Calu3 (cell line): ENCODE measurements around the gene MYO1H. TPM values are rescaled to one million over a fixed set of nuclear protein-coding genes. Genes with fewer than 3 reads are reported as not detected.
A peak's percentile ranks its signal among the peaks of the same experiment; 100 is the strongest.
"Not testable (repeated sequence)": the region's sequence is repeated elsewhere in the genome, so short reads cannot be mapped to it uniquely, and the experiment has no call there.

Experiments
- BruUV-seq: library from RNA; stranded (reverse); fragments of 400-500 nt; replicated peaks from 2 replicates; lab custom pipeline; 2021; lab: Mats Ljungman, UMichigan
- CTCF ChIA-PET: fragments of 300-600 bp; sonication (Branson Sonifier 250); formaldehyde crosslinking; loops from one replicate; lab custom pipeline; 2022; ENCODE audit warnings: antibody characterized with exemption; lab: Charles Lee
- DNase-seq: peaks from one replicate; pipeline ENCODE4 v3.0.0; 2022
- H3K27ac Mint-ChIP-seq: one replicate; pipeline ENCODE4 v1.8.0; 2022; ENCODE audit warnings: mixed read lengths; ENCODE audit not compliant: unreplicated experiment
- H3K27me3 Mint-ChIP-seq: one replicate; pipeline ENCODE4 v1.8.0; 2022; ENCODE audit warnings: mixed read lengths; ENCODE audit not compliant: unreplicated experiment
- H3K36me3 Mint-ChIP-seq: one replicate; pipeline ENCODE4 v1.8.0; 2022; ENCODE audit warnings: mild to moderate bottlenecking, moderate library complexity, mixed read lengths; ENCODE audit not compliant: insufficient read depth, unreplicated experiment
- H3K4me1 Mint-ChIP-seq: one replicate; pipeline ENCODE4 v1.8.0; 2022; ENCODE audit warnings: mild to moderate bottlenecking, low read depth, mixed read lengths; ENCODE audit not compliant: unreplicated experiment
- H3K4me3 Mint-ChIP-seq: one replicate; pipeline ENCODE4 v1.8.0; 2022; ENCODE audit warnings: mild to moderate bottlenecking, low read depth, moderate library complexity, mixed read lengths; ENCODE audit not compliant: unreplicated experiment
- H3K9me3 Mint-ChIP-seq: one replicate; pipeline ENCODE4 v1.8.0; 2022; ENCODE audit warnings: low read depth, mixed read lengths; ENCODE audit not compliant: unreplicated experiment
- CTCF ChIP-seq: fragments of 200-600 bp; IDR thresholded peaks from one replicate; pipeline ENCODE4 v1.8.0; 2022; ENCODE audit warnings: antibody characterized with exemption; ENCODE audit not compliant: unreplicated experiment
- intact Hi-C: fragments of 100-400 bp; cut with micrococcal nuclease; formaldehyde crosslinking; loops from one replicate; pipeline ENCODE4 v1.10.0; 2022; ENCODE audit not compliant: unreplicated experiment
- total RNA-seq: library from RNA; stranded (reverse); gene quantifications from 2 replicates; pipeline ENCODE4 v1.2.3, GENCODE V29; 2022

The MYO1H gene
- total RNA-seq, 1 experiment from 2014 or later: not detected

GRCh38 chr12:109308534-109309380 lies 38.9 kb upstream of the MYO1H start, which contains the start of gene FOXN4:
FOXN4 (minus strand) TSS chr12:109309284; CDS start chr12:109308321, 963 bp downstream.
- no TSS peak for BruUV-seq
- peaks cover 100% of the 10 kb centered on the region for H3K27me3 Mint-ChIP-seq
- peak within 1 kb of the TSS; percentile 78 for H3K4me3 Mint-ChIP-seq
- peaks cover 14% of the 10 kb centered on the region for H3K36me3 Mint-ChIP-seq
- no peak for DNase-seq
- CTCF ChIA-PET: interaction anchor here (0.7 kb wide), 1 partner anchor 27 kb away, joined by 8 read pairs; no protein-coding TSS in a partner anchor
- H3K9me3 Mint-ChIP-seq: no peaks in the 10 kb centered on the region
- no peak within 1 kb of the TSS for H3K27ac Mint-ChIP-seq
- H3K4me1 Mint-ChIP-seq: peaks cover 19% of the 10 kb centered on the region
- intact Hi-C loops: no loop called here
- TF ChIP-seq CTCF: no peak

- peaks cover 14% of the 10 kb centered on the region for H3K36me3 Mint-ChIP-seq
- H3K4me3 Mint-ChIP-seq: peak overlapping the region; percentile 78
- peak; percentile 34 for DNase-seq
- BruUV-seq: no TSS peak
- TF ChIP-seq CTCF: no peak
- peaks cover 19% of the 10 kb centered on the region for H3K4me1 Mint-ChIP-seq
- no peaks in the 10 kb centered on the region for H3K9me3 Mint-ChIP-seq
- H3K27me3 Mint-ChIP-seq: peaks cover 100% of the 10 kb centered on the region
- intact Hi-C loops: no loop called here
- CTCF ChIA-PET: interaction anchor here (0.7 kb wide), 1 partner anchor 28 kb away, joined by 8 read pairs; no protein-coding TSS in a partner anchor
- H3K27ac Mint-ChIP-seq: no peak overlapping the region
Observed at GRCh38 chr12:109309381-109310246, 38.1 kb upstream of the MYO1H start.

GRCh38 chr12:109310247-109311125 lies 37.2 kb upstream of the MYO1H start:
- H3K4me3 Mint-ChIP-seq: peak overlapping the region; percentile 78
- H3K36me3 Mint-ChIP-seq: peaks cover 14% of the 10 kb centered on the region
- H3K4me1 Mint-ChIP-seq: peaks cover 19% of the 10 kb centered on the region
- no peaks in the 10 kb centered on the region for H3K9me3 Mint-ChIP-seq
- no peak for DNase-seq
- no peak for TF ChIP-seq CTCF
- BruUV-seq: no TSS peak
- CTCF ChIA-PET: no interaction called here
- H3K27me3 Mint-ChIP-seq: peaks cover 100% of the 10 kb centered on the region
- intact Hi-C loops: no loop called here
- no peak overlapping the region for H3K27ac Mint-ChIP-seq

- BruUV-seq, intact Hi-C loops, DNase-seq, H3K9me3 Mint-ChIP-seq, H3K36me3 Mint-ChIP-seq, H3K27ac Mint-ChIP-seq, CTCF ChIA-PET, H3K4me3 Mint-ChIP-seq, H3K4me1 Mint-ChIP-seq: not testable (repeated sequence)
- H3K27me3 Mint-ChIP-seq: peaks cover 87% of the 10 kb centered on the region
Observed at GRCh38 chr12:109321294-109321693, 26.4 kb upstream of the MYO1H start.
